Endothelial cell of umbilical vein (primary cell): ENCODE measurements around the gene ZNF284. TPM values are rescaled to one million over a fixed set of nuclear protein-coding genes. Genes with fewer than 3 reads are reported as not detected.

ENCODE experiments used
- BruUV-seq: library from RNA; stranded (reverse); fragments of 400-500 nt; replicated peaks from 2 replicates; lab custom pipeline; 2021; lab: Mats Ljungman, UMichigan
- CTCF ChIA-PET: fragments of 300-600, 350-600 bp; sonication (Branson Sonifier 250); formaldehyde crosslinking; loops from one replicate; lab custom pipeline; 2021; ENCODE audit warnings: antibody characterized with exemption, inconsistent platforms; lab: Charles Lee
- POLR2A ChIA-PET: fragments of 300-600, 350-600 bp; sonication (Branson Sonifier 250); formaldehyde crosslinking; loops from one replicate; lab custom pipeline; 2021; ENCODE audit warnings: antibody characterized with exemption, inconsistent platforms; lab: Charles Lee
- DNase-seq: peaks from one replicate; pipeline ENCODE4 v3.0.0-alpha.2; 2011; ENCODE audit warnings: low read depth, low spot score
- FAIRE-seq: peaks from 2 replicates; lab custom pipeline; 2011; peaks lifted over from hg19 to GRCh38; lab: Jason Lieb, UNC
- H2AFZ ChIP-seq: 2 replicates; pipeline ENCODE4 v1.6.0; 2012; ENCODE audit warnings: low read depth, low read length, control low read depth, inconsistent platforms
- H3K27ac ChIP-seq: 2 replicates; pipeline ENCODE4 v1.5.1; 2011; ENCODE audit warnings: low read depth, mild to moderate bottlenecking, control low read depth, low read length, moderate library complexity; ENCODE audit not compliant: insufficient read depth
- H3K27me3 ChIP-seq, 2 experiments: 2 replicates each; pipeline versions ENCODE4 v1.6.0 to v1.6.1; 2011; ENCODE audit warnings: low read length in 2 of 2, mixed read lengths in 1 of 2; ENCODE audit not compliant: control insufficient read depth in 2 of 2, insufficient read depth in 2 of 2
- H3K36me3 ChIP-seq, 2 experiments: 2 replicates in 1 of 2; 3 replicates in 1 of 2; pipeline ENCODE4 v1.5.1; 2011; ENCODE audit warnings: low read length in 2 of 2, mild to moderate bottlenecking in 1 of 2, moderate library complexity in 1 of 2; ENCODE audit not compliant: control insufficient read depth in 2 of 2, insufficient read depth in 2 of 2; ENCODE audit errors: extremely low read depth in 1 of 2
- H3K4me1 ChIP-seq: 3 replicates; pipeline ENCODE4 v1.5.1; 2011; ENCODE audit warnings: mild to moderate bottlenecking, low read length; ENCODE audit not compliant: control insufficient read depth, insufficient read depth; ENCODE audit errors: extremely low read depth
- H3K4me2 ChIP-seq: 2 replicates; pipeline ENCODE4 v1.6.1; 2011; ENCODE audit warnings: low read length, control low read depth, mixed read lengths; ENCODE audit not compliant: insufficient read depth
- H3K4me3 ChIP-seq, 3 experiments: fragments of 200-600 bp in 1 of 3; sonication (generic), shearing (Covaris generic) in 1 of 3; replicated peaks in 1 of 3; 2 replicates each; pipeline ENCODE4 v1.5.1; 2011 to 2016; ENCODE audit warnings: control low read depth in 3 of 3, low read length in 3 of 3, mild to moderate bottlenecking in 2 of 3, inconsistent platforms in 1 of 3, low read depth in 1 of 3, moderate library complexity in 1 of 3; ENCODE audit not compliant: insufficient read depth in 1 of 3
- H3K79me2 ChIP-seq: 2 replicates; pipeline ENCODE4 v1.6.0; 2012; ENCODE audit warnings: low read length, inconsistent platforms; ENCODE audit not compliant: control insufficient read depth, insufficient read depth
- H3K9ac ChIP-seq: replicated peaks from 2 replicates; pipeline ENCODE3; 2011; ENCODE audit warnings: low read length, control low read depth; ENCODE audit not compliant: insufficient read depth; ENCODE audit errors: extremely low read depth
- H3K9me1 ChIP-seq: replicated peaks from 3 replicates; pipeline ENCODE4 v1.6.0; 2011; ENCODE audit warnings: mild to moderate bottlenecking, low read length; ENCODE audit not compliant: control insufficient read depth, insufficient read depth; ENCODE audit errors: extremely low read depth
- H3K9me3 ChIP-seq: replicated peaks from 2 replicates; pipeline ENCODE4 v1.5.1; 2012; ENCODE audit warnings: low read length, inconsistent platforms; ENCODE audit not compliant: control insufficient read depth, insufficient read depth
- H4K20me1 ChIP-seq: replicated peaks from 2 replicates; pipeline ENCODE3; 2011; ENCODE audit warnings: mild to moderate bottlenecking, low read length; ENCODE audit not compliant: control insufficient read depth, insufficient read depth; ENCODE audit errors: extremely low read depth
- CTCF ChIP-seq, 2 donors: IDR thresholded peaks; 1 replicate in 1 of 2; 2 replicates in 1 of 2; pipeline ENCODE4 v1.5.1; 2011; ENCODE audit warnings: low read length in 2 of 2, mild to moderate bottlenecking in 2 of 2, moderate library complexity in 2 of 2, control low read depth in 1 of 2, inconsistent platforms in 1 of 2, low read depth in 1 of 2; ENCODE audit not compliant: insufficient read depth in 1 of 2; ENCODE audit errors: extremely low read depth in 1 of 2
- EZH2 ChIP-seq: IDR thresholded peaks from 2 replicates; pipeline ENCODE4 v1.6.1; 2012; ENCODE audit warnings: borderline replicate concordance, low read depth, mild to moderate bottlenecking, moderate library complexity, low read length, inconsistent platforms; ENCODE audit not compliant: severe bottlenecking
- FOS ChIP-seq: IDR thresholded peaks from 2 replicates; pipeline ENCODE4 v1.6.1; 2011; ENCODE audit warnings: mild to moderate bottlenecking, low read length, moderate library complexity, borderline replicate concordance; ENCODE audit not compliant: insufficient read depth
- GATA2 ChIP-seq: IDR thresholded peaks from 2 replicates; pipeline ENCODE4 v1.7.0; 2011; ENCODE audit warnings: low read depth, mild to moderate bottlenecking, moderate library complexity, mixed read lengths, low read length; ENCODE audit not compliant: insufficient read length, insufficient read depth
- JUN ChIP-seq: IDR thresholded peaks from 2 replicates; pipeline ENCODE4 v1.6.1; 2011; ENCODE audit warnings: borderline replicate concordance, low read depth; ENCODE audit not compliant: insufficient read length, insufficient read depth
- MYC ChIP-seq: IDR thresholded peaks from one replicate; pipeline ENCODE4 v1.6.1; 2011; ENCODE audit warnings: mild to moderate bottlenecking, low read depth, low read length
- POLR2A ChIP-seq: IDR thresholded peaks from 2 replicates; pipeline ENCODE4 v1.6.1; 2012; ENCODE audit warnings: low read depth, mild to moderate bottlenecking, control low read depth, low read length
- POLR2AphosphoS5 ChIP-seq: IDR thresholded peaks from 2 replicates; pipeline ENCODE4 v1.6.1; 2012; ENCODE audit warnings: low read depth, mild to moderate bottlenecking, control low read depth, low read length, moderate library complexity; ENCODE audit not compliant: insufficient read depth
- dilution Hi-C: fragments of 300-500 bp; cut with MboI; formaldehyde crosslinking; loops from one replicate; pipeline ENCODE4 v1.15.0; 2019; ENCODE audit warnings: low sequenced_read_pairs; ENCODE audit not compliant: extremely low pct_ligation_motif_present
- intact Hi-C: fragments of 100-400 bp; cut with micrococcal nuclease; formaldehyde crosslinking; loops from one replicate; pipeline ENCODE4 v1.10.0; 2022
- polyA plus RNA-seq, 4 experiments: library from polyadenylated mRNA; depleted of rRNA in 3 of 4; stranded (reverse) in 3 of 4; unstranded in 1 of 4; fragments of >200 nt; gene quantifications; 2 replicates each; pipeline versions ENCODE4 v1.2.1 to v1.2.3, GENCODE V29; 2011 to 2012; ENCODE audit warnings: missing spikeins in 1 of 4
- total RNA-seq: library from RNA; stranded (reverse); gene quantifications from 2 replicates; pipeline ENCODE4 v1.2.3, GENCODE V29; 2021
- TF ChIP-seq, protein P1 (sequence below): IDR thresholded peaks from 2 replicates; pipeline ENCODE4 v1.6.1; 2011; ENCODE audit not compliant: insufficient read depth, insufficient read length

Gene ZNF284
- total and polyA plus RNA-seq, 2 donors (not counting 3 experiments of a cell fraction or from before 2014, with no cell fraction given) = 0.98 to 2.4 TPM

DNA sequence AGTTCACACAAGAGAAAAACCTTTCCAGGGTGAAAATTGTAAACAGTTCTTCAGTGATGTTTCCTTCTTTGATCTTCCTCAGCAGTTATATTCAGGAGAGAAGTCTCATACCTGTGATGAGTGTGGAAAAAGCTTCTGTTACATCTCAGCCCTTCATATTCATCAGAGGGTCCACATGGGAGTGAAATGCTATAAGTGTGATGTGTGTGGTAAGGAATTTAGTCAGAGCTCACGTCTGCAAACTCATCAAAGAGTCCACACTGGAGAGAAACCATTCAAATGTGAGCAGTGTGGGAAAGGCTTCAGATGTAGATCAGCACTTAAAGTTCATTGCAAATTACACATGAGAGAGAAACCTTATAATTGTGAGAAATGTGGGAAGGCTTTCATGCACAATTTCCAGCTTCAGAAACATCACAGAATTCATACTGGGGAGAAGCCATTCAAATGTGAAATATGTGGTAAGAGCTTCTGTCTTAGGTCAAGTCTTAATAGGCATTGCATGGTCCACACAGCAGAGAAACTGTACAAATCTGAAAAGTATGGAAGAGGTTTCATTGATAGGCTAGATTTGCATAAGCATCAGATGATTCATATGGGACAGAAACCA is 39.9 kb upstream of the ZNF284 start:
- dilution Hi-C loops (no loop called here), intact Hi-C loops (no loop called here)
- no peak overlapping the region for H3K4me3 ChIP-seq
- FAIRE-seq (no peak), DNase-seq (no peak)
- TF ChIP-seq GATA2 (no peak), MYC (no peak), CTCF (IDR thresholded peaks at IDR 0.05; ENCODE audit: extremely low read depth in 1 of 2, insufficient read depth in 1 of 2, low read depth in 1 of 2, low read length in 2 of 2) (no peak), FOS (no peak), POLR2AphosphoS5 (no peak)
- no peak overlapping the region for H3K9ac ChIP-seq
- H3K79me2 ChIP-seq = no peaks in the 10 kb centered on the region
- BruUV-seq = no TSS peak
- ChIA-PET CTCF (no interaction called here), POLR2A (no interaction called here)
- no peaks in the 10 kb centered on the region for H4K20me1 ChIP-seq
- peaks cover 7% of the 10 kb centered on the region for H3K9me3 ChIP-seq
- H3K4me1 ChIP-seq = no peaks in the 10 kb centered on the region
- peaks cover 6 to 11% of the 10 kb centered on the region in 2 experiments for H3K36me3 ChIP-seq
- no peak overlapping the region for H2AFZ ChIP-seq
- no peak overlapping the region for H3K27ac ChIP-seq
- no peaks in the 10 kb centered on the region for H3K27me3 ChIP-seq
- H3K4me2 ChIP-seq = no peak overlapping the region
- no peaks in the 10 kb centered on the region for H3K9me1 ChIP-seq

DNA sequence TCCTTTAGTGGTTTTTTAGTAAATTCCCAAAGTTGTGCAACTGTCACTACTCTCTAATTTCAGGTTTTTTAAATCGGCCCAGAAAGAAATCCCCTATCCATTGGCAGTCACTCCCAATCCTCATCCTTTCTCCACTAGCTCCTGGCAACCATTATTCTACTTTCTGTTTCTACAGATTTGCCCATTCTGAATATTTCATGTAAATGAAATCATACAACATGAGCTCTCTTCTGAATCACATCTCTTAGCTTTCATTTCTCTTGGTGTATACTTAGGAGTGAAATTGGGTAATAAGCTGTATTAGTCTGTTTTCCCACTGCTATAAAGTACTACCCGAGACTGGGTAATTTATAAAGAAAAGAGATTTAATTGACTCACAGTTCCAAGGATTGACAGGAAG is 29.8 kb upstream of the ZNF284 start:
- H3K27ac ChIP-seq = no peak overlapping the region
- ChIA-PET CTCF (no interaction called here), POLR2A (no interaction called here)
- FAIRE-seq (no peak), DNase-seq (no peak)
- no peaks in the 10 kb centered on the region for H3K9me1 ChIP-seq
- no peak overlapping the region for H3K9ac ChIP-seq
- H3K9me3 ChIP-seq = no peaks in the 10 kb centered on the region
- dilution Hi-C loops (no loop called here), intact Hi-C loops (no loop called here)
- H3K4me2 ChIP-seq = no peak overlapping the region
- TF ChIP-seq POLR2AphosphoS5 (no peak), MYC (no peak), EZH2 (no peak), FOS (no peak), POLR2A (no peak), GATA2 (no peak), CTCF (IDR thresholded peaks at IDR 0.05; ENCODE audit: extremely low read depth in 1 of 2, insufficient read depth in 1 of 2, low read depth in 1 of 2, low read length in 2 of 2) (no peak), JUN (no peak)
- TF ChIP-seq, protein P1, sequence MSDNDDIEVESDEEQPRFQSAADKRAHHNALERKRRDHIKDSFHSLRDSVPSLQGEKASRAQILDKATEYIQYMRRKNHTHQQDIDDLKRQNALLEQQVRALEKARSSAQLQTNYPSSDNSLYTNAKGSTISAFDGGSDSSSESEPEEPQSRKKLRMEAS = no peak
- H3K4me3 ChIP-seq = no peak overlapping the region
- peaks cover 0 to 4% of the 10 kb centered on the region in 2 experiments for H3K27me3 ChIP-seq
- no peaks in the 10 kb centered on the region for H3K79me2 ChIP-seq
- no peak overlapping the region for H2AFZ ChIP-seq
- H3K4me1 ChIP-seq = no peaks in the 10 kb centered on the region
- H4K20me1 ChIP-seq = no peaks in the 10 kb centered on the region
- BruUV-seq = no TSS peak
- no peaks in the 10 kb centered on the region for H3K36me3 ChIP-seq
